Neural progenitor cell (in vitro differentiated cells): ENCODE data around the gene RASGEF1B. TPM values are rescaled to one million over a fixed set of nuclear protein-coding genes. Genes with fewer than 3 reads are reported as not detected.

Experiments used
- DNase-seq: peaks from one replicate; pipeline ENCODE4 v3.0.0-alpha.2; 2016; ENCODE audit warnings: low spot score
- H2AFZ ChIP-seq: fragments of 200-600 bp; sonication (generic); replicated peaks from 2 replicates; pipeline ENCODE4 v1.6.1; 2016; ENCODE audit warnings: antibody characterized with exemption
- H3F3A ChIP-seq: fragments of 200-600 bp; sonication (generic); 2 replicates; pipeline ENCODE4 v1.6.1; 2016; ENCODE audit warnings: antibody characterized with exemption, low read depth
- H3K27ac ChIP-seq: fragments of 200-600 bp; sonication (generic); 2 replicates; pipeline ENCODE4 v1.5.1; 2016; ENCODE audit warnings: mild to moderate bottlenecking
- H3K27me3 ChIP-seq: fragments of 200-600 bp; sonication (generic); 2 replicates; pipeline ENCODE4 v1.6.1; 2016; ENCODE audit warnings: mild to moderate bottlenecking, moderate library complexity
- H3K36me3 ChIP-seq: fragments of 200-600 bp; sonication (generic); 2 replicates; pipeline ENCODE4 v1.5.1; 2016
- H3K4me1 ChIP-seq: fragments of 200-600 bp; sonication (generic); 2 replicates; pipeline ENCODE4 v1.6.1; 2016; ENCODE audit warnings: mixed run types
- H3K4me2 ChIP-seq: fragments of 200-600 bp; sonication (generic); 2 replicates; pipeline ENCODE4 v1.6.1; 2016
- H3K4me3 ChIP-seq: fragments of 200-600 bp; sonication (generic); 2 replicates; pipeline ENCODE4 v1.5.1; 2016
- H3K79me2 ChIP-seq: fragments of 200-600 bp; sonication (generic); 2 replicates; pipeline ENCODE4 v1.6.1; 2016; ENCODE audit warnings: low read depth
- H3K9ac ChIP-seq: fragments of 200-600 bp; sonication (generic); 2 replicates; pipeline ENCODE4 v1.6.1; 2016
- H3K9me3 ChIP-seq: fragments of 200-600 bp; sonication (generic); 2 replicates; pipeline ENCODE4 v1.5.1; 2016; ENCODE audit warnings: low read depth
- H4K20me1 ChIP-seq: fragments of 200-600 bp; sonication (generic); 2 replicates; pipeline ENCODE4 v1.6.1; 2016; ENCODE audit warnings: low read depth
- H3K27ac Mint-ChIP-seq: 3 replicates; pipeline ENCODE4 v1.8.0; 2021; ENCODE audit warnings: mixed read lengths
- H3K27me3 Mint-ChIP-seq: 2 replicates; pipeline ENCODE4 v1.8.0; 2022; ENCODE audit warnings: low read depth, mild to moderate bottlenecking, inconsistent platforms, moderate library complexity, mixed read lengths; ENCODE audit not compliant: insufficient read depth
- H3K36me3 Mint-ChIP-seq: 3 replicates; pipeline ENCODE4 v1.8.0; 2021; ENCODE audit warnings: mixed read lengths
- H3K4me1 Mint-ChIP-seq: 3 replicates; pipeline ENCODE4 v1.8.0; 2021; ENCODE audit warnings: mixed read lengths
- H3K4me3 Mint-ChIP-seq: 3 replicates; pipeline ENCODE4 v1.8.0; 2021; ENCODE audit warnings: mild to moderate bottlenecking, moderate library complexity, mixed read lengths
- H3K9me3 Mint-ChIP-seq: 3 replicates; pipeline ENCODE4 v1.8.0; 2020; ENCODE audit warnings: mixed read lengths
- CTCF ChIP-seq: fragments of 200-600 bp; sonication (generic); IDR thresholded peaks from 2 replicates; pipeline ENCODE4 v1.5.1; 2017; ENCODE audit warnings: antibody characterized with exemption, mild to moderate bottlenecking
- EZH2 ChIP-seq: fragments of 200-600 bp; sonication (generic); IDR thresholded peaks from 2 replicates; pipeline ENCODE4 v1.6.1; 2017; ENCODE audit warnings: antibody characterized with exemption, mild to moderate bottlenecking, moderate library complexity
- EZH2phosphoT487 ChIP-seq: fragments of 200-600 bp; sonication (generic); IDR thresholded peaks from 2 replicates; pipeline ENCODE4 v1.6.1; 2017; ENCODE audit warnings: antibody characterized with exemption
- total RNA-seq: library from RNA; depleted of rRNA; stranded (reverse); fragments of >200 nt; gene quantifications from 2 replicates; pipeline ENCODE4 v1.2.3, GENCODE V29; 2015; ENCODE audit warnings: low replicate concordance

RASGEF1B gene
- total RNA-seq, 1 donor from 2014 or later = 9.4 TPM

- Histone ChIP-seq H4K20me1 (no peaks in the 10 kb centered on the region), H3K4me3 (no peak overlapping the region), H3K36me3 (no peaks in the 10 kb centered on the region), H2AFZ (no peak overlapping the region), H3K4me1 (peaks cover 72% of the 10 kb centered on the region), H3K27ac (no peak overlapping the region), H3K4me2 (peak overlapping the region; percentile 4), H3K9ac (no peak overlapping the region), H3K79me2 (no peaks in the 10 kb centered on the region), H3K9me3 (no peaks in the 10 kb centered on the region), H3K27me3 (no peaks in the 10 kb centered on the region), H3F3A (peaks cover 39% of the 10 kb centered on the region)
- Mint-ChIP-seq H3K27ac (no peak overlapping the region), H3K4me3 (no peak overlapping the region), H3K9me3 (no peaks in the 10 kb centered on the region), H3K4me1 (peaks cover 52% of the 10 kb centered on the region), H3K36me3 (no peaks in the 10 kb centered on the region), H3K27me3 (peaks cover 5% of the 10 kb centered on the region)
- TF ChIP-seq EZH2phosphoT487 = no peak
- no peak for TF ChIP-seq CTCF
- no peak for TF ChIP-seq EZH2
- DNase-seq = no peak
These were observed 47.4 kb downstream of the RASGEF1B start for GRCh38 chr4:81424336-81424735.

GRCh38 chr4:81422595-81422994, 49.1 kb downstream of the RASGEF1B start:
- H3K4me2 ChIP-seq = no peak overlapping the region
- H3K4me3 Mint-ChIP-seq = no peak overlapping the region

GRCh38 chr4:81421346-81422218, 50.1 kb downstream of the RASGEF1B start:
- peaks cover 23% of the 10 kb centered on the region for H3F3A ChIP-seq
- H2AFZ ChIP-seq = no peak overlapping the region
- H3K27me3 ChIP-seq = no peaks in the 10 kb centered on the region
- TF ChIP-seq EZH2phosphoT487 (no peak), EZH2 (no peak)
- peak overlapping the region; percentile 19 for H3K27ac ChIP-seq
- Mint-ChIP-seq H3K9me3 (no peaks in the 10 kb centered on the region), H3K27me3 (peaks cover 5% of the 10 kb centered on the region), H3K4me1 (peaks cover 47% of the 10 kb centered on the region), H3K36me3 (no peaks in the 10 kb centered on the region), H3K4me3 (no peak overlapping the region), H3K27ac (no peak overlapping the region)
- DNase-seq = peak; percentile 21
- H3K79me2 ChIP-seq = no peaks in the 10 kb centered on the region
- no peak overlapping the region for H3K9ac ChIP-seq
- no peak overlapping the region for H3K4me2 ChIP-seq
- H3K36me3 ChIP-seq = no peaks in the 10 kb centered on the region
- H4K20me1 ChIP-seq = no peaks in the 10 kb centered on the region
- no peak overlapping the region for H3K4me3 ChIP-seq
- H3K4me1 ChIP-seq = peaks cover 65% of the 10 kb centered on the region
- no peaks in the 10 kb centered on the region for H3K9me3 ChIP-seq

More at GRCh38 chr4:81422595-81422994, 49.1 kb downstream of the RASGEF1B start:
- no peak overlapping the region for H3K27ac ChIP-seq
- H3K36me3 ChIP-seq = no peaks in the 10 kb centered on the region
- no peak overlapping the region for H3K4me3 ChIP-seq
- no peaks in the 10 kb centered on the region for H3K27me3 ChIP-seq
- peaks cover 74% of the 10 kb centered on the region for H3K4me1 ChIP-seq
- peaks cover 54% of the 10 kb centered on the region for H3K4me1 Mint-ChIP-seq
- no peaks in the 10 kb centered on the region for H3K9me3 ChIP-seq
- no peaks in the 10 kb centered on the region for H3K36me3 Mint-ChIP-seq
- no peak overlapping the region for H3K27ac Mint-ChIP-seq
- no peaks in the 10 kb centered on the region for H3K9me3 Mint-ChIP-seq
- H4K20me1 ChIP-seq = no peaks in the 10 kb centered on the region
- H3K9ac ChIP-seq = no peak overlapping the region
- no peaks in the 10 kb centered on the region for H3K79me2 ChIP-seq
- H3K27me3 Mint-ChIP-seq = peaks cover 5% of the 10 kb centered on the region
- H3F3A ChIP-seq = peaks cover 33% of the 10 kb centered on the region
- no peak overlapping the region for H2AFZ ChIP-seq
- DNase-seq = no peak
- TF ChIP-seq CTCF (no peak), EZH2phosphoT487 (no peak), EZH2 (no peak)

GRCh38 chr4:81418572-81418971, 53.1 kb downstream of the RASGEF1B start:
- H3K4me2 ChIP-seq = no peak overlapping the region
- H3K27me3 ChIP-seq = no peaks in the 10 kb centered on the region
- H3K9ac ChIP-seq = no peak overlapping the region
- TF ChIP-seq EZH2 = no peak
- TF ChIP-seq CTCF = no peak
- TF ChIP-seq EZH2phosphoT487 = no peak
- Mint-ChIP-seq H3K9me3 (peaks cover 4% of the 10 kb centered on the region), H3K27me3 (peaks cover 5% of the 10 kb centered on the region), H3K4me1 (peaks cover 19% of the 10 kb centered on the region), H3K36me3 (peaks cover 2% of the 10 kb centered on the region), H3K4me3 (no peak overlapping the region), H3K27ac (no peak overlapping the region)
- H3K79me2 ChIP-seq = no peaks in the 10 kb centered on the region
- no peak overlapping the region for H3K27ac ChIP-seq
- H4K20me1 ChIP-seq = no peaks in the 10 kb centered on the region
- H3K4me1 ChIP-seq = peaks cover 35% of the 10 kb centered on the region
- H3K4me3 ChIP-seq = no peak overlapping the region
- no peaks in the 10 kb centered on the region for H3K36me3 ChIP-seq
- DNase-seq = no peak
- peaks cover 4% of the 10 kb centered on the region for H3K9me3 ChIP-seq
- peak overlapping the region; percentile 52 for H2AFZ ChIP-seq
- peaks cover 15% of the 10 kb centered on the region for H3F3A ChIP-seq
